ENCODE measurements around the gene KLF7. TPM values are rescaled to one million over a fixed set of nuclear protein-coding genes. Genes with fewer than 3 reads are reported as not detected.
"Not testable (repeated sequence)": the region's sequence is repeated elsewhere in the genome, so short reads cannot be mapped to it uniquely, and the experiment has no call there.

Gene KLF7
- total RNA-seq, 1 donor from 2014 or later, result 30.6 TPM

DNA sequence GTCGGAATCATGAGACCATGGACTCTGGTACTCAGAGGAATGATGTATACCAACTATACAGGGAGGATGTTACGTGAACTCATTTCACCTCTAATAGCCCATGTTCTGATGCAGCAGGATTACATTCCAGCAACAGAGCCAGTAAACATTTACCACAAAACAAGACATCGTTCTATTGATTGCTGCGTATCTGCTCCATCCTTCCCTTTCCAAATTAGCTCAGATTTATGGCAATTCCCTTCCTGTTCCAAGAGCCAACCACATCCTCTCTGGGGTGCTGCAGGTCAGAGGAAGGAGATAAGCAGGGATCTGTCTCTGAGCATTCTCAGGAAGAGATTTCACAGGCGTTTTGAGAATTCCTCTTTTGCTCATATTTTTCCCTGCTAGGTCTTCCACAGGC, 98.3 kb downstream of the KLF7 start:
- DNase-seq (ENCODE audit: extremely low read depth, low read depth, low spot score), result peak; percentile 64

- DNase-seq (ENCODE audit: extremely low read depth, low read depth, low spot score), result no peak
These were observed 98.8 kb downstream of the KLF7 start for GRCh38 chr2:207066791-207067460.

DNA sequence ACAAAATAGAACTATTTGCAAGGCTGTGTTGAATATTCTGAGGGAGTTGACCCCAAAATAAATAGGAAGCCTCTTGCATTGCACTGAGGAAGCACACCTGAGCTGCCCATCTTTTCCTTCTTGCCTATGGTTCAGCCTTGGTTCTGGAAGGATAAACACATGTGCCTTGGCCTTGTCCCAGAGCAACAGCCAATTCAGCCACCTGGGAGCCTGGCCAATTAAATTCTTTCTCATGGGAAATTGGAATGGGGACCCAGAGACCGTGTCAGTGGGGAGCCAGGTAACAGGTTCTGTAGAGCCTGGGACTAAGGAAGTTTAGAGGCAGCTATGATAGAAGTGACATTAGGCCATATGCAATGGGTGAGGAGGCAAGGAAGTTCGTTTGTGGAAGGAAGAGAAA, 99.6 kb downstream of the KLF7 start:
- no peak for DNase-seq (ENCODE audit: extremely low read depth, low read depth, low spot score)

GRCh38 chr2:207064128-207064690, 101.5 kb downstream of the KLF7 start:
- no peak for DNase-seq (ENCODE audit: extremely low read depth, low read depth, low spot score)

DNA sequence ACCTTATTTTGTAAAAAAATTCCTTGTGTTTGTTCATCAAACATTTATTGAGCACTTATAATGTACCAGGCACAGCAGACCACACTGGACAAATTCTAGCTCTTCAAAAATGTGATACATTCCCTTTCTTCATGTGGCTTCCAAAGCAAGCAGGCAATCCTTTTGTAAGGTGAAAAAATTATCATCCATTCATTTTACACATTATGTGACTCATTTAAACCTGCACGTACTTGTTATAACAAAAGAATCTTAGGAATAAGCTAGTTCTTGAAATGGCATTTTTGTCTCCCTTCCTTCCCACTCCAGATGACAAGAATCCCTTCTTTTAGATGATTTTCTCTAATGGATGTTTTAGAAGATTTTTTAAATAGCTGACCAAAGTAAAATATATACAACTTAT, 104.6 kb downstream of the KLF7 start:
- DNase-seq (ENCODE audit: extremely low read depth, low read depth, low spot score), result no peak

DNA sequence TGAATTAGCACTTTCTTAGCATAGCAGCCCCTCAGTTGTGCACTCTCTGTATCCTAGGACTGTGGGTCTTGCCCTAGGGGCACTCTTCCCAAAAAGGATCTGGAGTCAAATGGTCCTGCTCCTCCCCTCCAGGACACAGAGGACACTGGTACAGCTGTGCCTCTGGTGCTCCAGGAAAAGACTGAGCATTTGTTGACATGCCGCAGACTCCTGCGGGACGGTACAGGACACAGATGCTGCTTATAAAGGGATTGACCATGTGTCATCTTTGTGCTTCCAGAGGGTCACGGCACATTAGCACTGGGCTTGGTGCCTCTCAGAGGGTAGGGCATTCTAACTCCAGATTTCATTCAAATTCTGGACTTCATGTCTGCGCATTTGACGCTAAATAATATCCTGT, 110.5 kb downstream of the KLF7 start:
- DNase-seq (ENCODE audit: extremely low read depth, low read depth, low spot score), result no peak

GRCh38 chr2:207054521-207054920, 111.2 kb downstream of the KLF7 start:
- DNase-seq (ENCODE audit: extremely low read depth, low read depth, low spot score), result no peak

GRCh38 chr2:207051385-207051965, 114.3 kb downstream of the KLF7 start:
- DNase-seq (ENCODE audit: extremely low read depth, low read depth, low spot score), result no peak

DNA sequence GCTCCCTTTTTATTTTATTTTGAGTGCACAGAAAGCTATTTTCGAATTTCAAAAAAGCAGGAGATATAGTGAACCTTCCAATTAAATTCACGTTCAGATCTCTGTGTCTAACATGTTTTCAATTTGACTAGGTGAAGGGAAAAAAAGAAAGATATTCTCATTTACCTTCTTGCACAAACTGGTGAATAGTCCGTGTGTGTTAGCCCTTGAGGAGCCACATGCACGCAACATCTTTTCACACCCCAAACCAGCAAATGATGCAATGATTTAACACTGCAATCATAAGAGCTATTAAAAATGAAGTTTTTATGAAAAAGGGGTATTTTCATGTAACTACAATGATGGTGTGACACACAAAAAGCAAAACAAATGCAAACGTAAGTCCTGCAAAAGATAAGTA, 116.6 kb downstream of the KLF7 start:
- no peak for DNase-seq (ENCODE audit: extremely low read depth, low read depth, low spot score)

- no peak for DNase-seq (ENCODE audit: extremely low read depth, low read depth, low spot score)
These were observed 117.3 kb downstream of the KLF7 start for GRCh38 chr2:207048416-207048815.

DNA sequence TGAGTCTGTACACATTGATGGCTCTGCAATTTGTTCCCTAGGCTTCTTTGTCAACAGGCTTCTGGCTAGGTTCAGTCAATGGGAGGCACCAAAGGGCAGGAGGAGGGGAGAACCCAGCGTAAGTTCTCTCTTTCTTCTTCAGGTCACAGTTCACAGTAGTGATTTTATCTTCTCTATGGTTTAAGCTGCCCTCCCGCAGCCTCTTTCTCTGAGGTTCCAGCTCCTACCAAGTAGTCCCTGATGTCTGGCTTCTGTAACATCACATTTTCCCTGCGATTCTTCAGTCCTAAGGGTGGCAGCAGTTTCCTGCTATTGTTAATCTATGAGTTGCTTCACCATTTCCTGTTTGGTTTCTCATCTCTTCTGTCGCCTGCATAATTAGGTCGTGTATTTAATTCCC, 119.0 kb downstream of the KLF7 start:
- DNase-seq (ENCODE audit: extremely low read depth, low read depth, low spot score), result no peak

GRCh38 chr2:207045531-207045930, 120.2 kb downstream of the KLF7 start:
- DNase-seq (ENCODE audit: extremely low read depth, low read depth, low spot score), result no peak

GRCh38 chr2:207044379-207045362, 121.1 kb downstream of the KLF7 start:
- no peak for DNase-seq (ENCODE audit: extremely low read depth, low read depth, low spot score)

DNA sequence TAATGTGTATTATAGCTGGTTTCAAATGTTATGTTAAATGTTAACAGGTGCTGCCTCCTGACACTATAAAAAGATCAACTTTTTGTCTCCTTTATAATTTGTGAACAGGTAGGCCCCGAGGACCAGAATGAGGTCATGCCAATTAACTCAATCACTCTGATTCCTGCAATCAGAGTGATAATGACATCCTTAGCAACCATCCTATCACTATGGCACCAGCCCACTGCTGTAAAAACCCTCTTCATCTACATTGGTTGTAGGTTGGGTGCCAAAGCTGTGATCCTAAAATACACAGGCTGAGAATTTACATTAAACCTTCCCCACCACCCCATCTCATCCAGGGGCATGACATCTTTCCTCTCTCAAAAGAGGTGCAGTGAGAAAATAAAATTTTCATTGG, 122.9 kb downstream of the KLF7 start:
- DNase-seq (ENCODE audit: extremely low read depth, low read depth, low spot score), result no peak

DNA sequence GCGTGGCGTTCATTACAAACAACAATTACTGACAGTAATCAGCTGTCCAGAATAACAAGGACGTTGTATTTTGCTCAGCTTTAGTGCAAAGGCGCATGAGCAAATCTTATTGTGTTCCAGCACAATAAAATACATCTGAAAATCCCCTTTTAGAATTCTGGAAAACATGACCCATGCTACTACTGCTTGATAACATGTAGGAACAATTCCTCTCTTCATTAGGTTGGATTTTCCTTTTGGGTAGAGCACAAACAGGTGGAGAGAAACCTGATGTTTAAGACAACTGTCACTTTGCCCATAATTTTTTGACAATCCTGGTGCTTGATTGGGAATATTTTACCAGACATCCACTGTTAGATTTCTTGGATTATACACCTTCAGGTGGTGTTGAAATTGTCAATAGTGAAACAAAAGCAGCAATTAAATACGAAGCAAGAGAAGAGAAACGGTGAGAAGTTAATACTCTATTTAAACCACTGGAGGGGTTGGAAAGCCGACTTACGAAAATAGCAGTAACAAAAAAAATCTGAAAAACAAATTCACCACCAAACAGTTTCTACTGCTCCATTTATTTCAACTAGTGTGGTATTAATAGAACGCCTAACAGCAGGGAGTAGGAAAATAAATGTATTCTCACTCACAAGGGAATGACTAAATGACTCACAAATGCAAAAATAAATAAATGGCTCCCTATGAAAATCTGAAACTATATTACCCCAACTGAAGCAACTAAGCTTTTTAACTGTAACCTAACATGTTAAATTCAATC, 123.8 kb downstream of the KLF7 start:
- DNase-seq (ENCODE audit: extremely low read depth, low read depth, low spot score), result no peak

GRCh38 chr2:207041279-207041678, 124.5 kb downstream of the KLF7 start:
- no peak for DNase-seq (ENCODE audit: extremely low read depth, low read depth, low spot score)

GRCh38 chr2:207040696-207041095, 125.1 kb downstream of the KLF7 start:
- no peak for DNase-seq (ENCODE audit: extremely low read depth, low read depth, low spot score)

DNA sequence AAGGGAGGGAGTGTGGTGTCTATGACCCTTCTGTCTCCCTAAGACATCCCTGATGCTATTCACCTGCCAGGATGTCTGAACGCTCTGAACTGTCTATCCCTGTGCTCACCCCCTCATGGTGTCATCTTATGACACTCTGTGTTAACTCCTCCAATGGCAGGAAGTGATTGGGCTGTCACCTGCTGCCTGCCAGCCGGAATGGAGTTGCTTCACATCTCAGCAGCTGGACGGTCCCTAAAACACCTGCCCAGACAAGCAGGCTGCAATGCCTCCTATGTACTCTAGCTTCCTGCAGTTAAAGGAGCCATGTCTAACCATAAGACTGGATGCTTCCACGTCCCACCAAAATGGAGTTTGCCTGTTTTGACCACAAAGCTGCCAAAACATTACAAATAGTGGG, 126.5 kb downstream of the KLF7 start:
- no peak for DNase-seq (ENCODE audit: extremely low read depth, low read depth, low spot score)

- no peak for DNase-seq (ENCODE audit: extremely low read depth, low read depth, low spot score)
These were observed 127.4 kb downstream of the KLF7 start for GRCh38 chr2:207038299-207038698.

- DNase-seq (ENCODE audit: extremely low read depth, low read depth, low spot score), result no peak
These were observed 127.9 kb downstream of the KLF7 start for GRCh38 chr2:207037896-207038295.

- not testable (repeated sequence) for DNase-seq (ENCODE audit: extremely low read depth, low read depth, low spot score)
These were observed 128.7 kb downstream of the KLF7 start for GRCh38 chr2:207037023-207037422.

Data from glomerular endothelial cell (primary cell).